Mesenteric fat pad (tissue), 1 donor: ENCODE data around the gene ZBTB6. TPM values are rescaled to one million over a fixed set of nuclear protein-coding genes. Genes with fewer than 3 reads are reported as not detected.
"Not testable (repeated sequence)": the region's sequence is repeated elsewhere in the genome, so short reads cannot be mapped to it uniquely, and the experiment has no call there.

Source experiments
- DNase-seq: peaks from one replicate; pipeline ENCODE4 v3.0.0-alpha.2; 2020; ENCODE audit warnings: low spot score
- total RNA-seq: library from RNA; stranded (reverse); fragmentation: NEBNext Ultra II Directional; extraction: Animal tissue kit (Norgen Biotek cat#: 25700); gene quantifications from one replicate; pipeline ENCODE4 v1.2.1, GENCODE V29; 2021
- donor health status: DM: yes; HTN: yes; CAD: no.

ZBTB6 gene
- total RNA-seq, 1 donor from 2014 or later: 4.8 TPM

GRCh38 chr9:122929796-122930354 is 16.8 kb upstream of the ZBTB6 start:
- DNase-seq: no peak

- no peak for DNase-seq
These were observed 10.8 kb upstream of the ZBTB6 start for GRCh38 chr9:122923947-122924346.

- DNase-seq: no peak
These were observed 9.6 kb upstream of the ZBTB6 start for GRCh38 chr9:122922713-122923112.

- no peak for DNase-seq
These were observed 5.2 kb upstream of the ZBTB6 start for GRCh38 chr9:122918310-122918709.

- no peak for DNase-seq
These were observed 506 bp downstream of the ZBTB6 start for GRCh38 chr9:122912671-122912963.

GRCh38 chr9:122906122-122906521 is 7.0 kb downstream of the ZBTB6 start:
- DNase-seq: not testable (repeated sequence)

- DNase-seq: peak; percentile 97
These were observed 8.1 kb downstream of the ZBTB6 start, which contains the start of gene RC3H2 for GRCh38 chr9:122904823-122905710. RC3H2 (minus strand) TSS chr9:122905359; CDS start chr9:122897509, 7,850 bp downstream.

GRCh38 chr9:122904466-122904822 is 8.7 kb downstream of the ZBTB6 start:
- no peak for DNase-seq

GRCh38 chr9:122900791-122901190 is 12.3 kb downstream of the ZBTB6 start:
- no peak for DNase-seq

GRCh38 chr9:122897969-122898368 is 15.2 kb downstream of the ZBTB6 start:
- DNase-seq: no peak

GRCh38 chr9:122888480-122888879 is 24.6 kb downstream of the ZBTB6 start:
- no peak for DNase-seq

GRCh38 chr9:122883125-122883524 is 30.0 kb downstream of the ZBTB6 start:
- no peak for DNase-seq

GRCh38 chr9:122879443-122879842 is 33.7 kb downstream of the ZBTB6 start:
- no peak for DNase-seq

GRCh38 chr9:122875523-122875922 is 37.6 kb downstream of the ZBTB6 start:
- no peak for DNase-seq

- DNase-seq: not testable (repeated sequence)
These were observed 45.8 kb downstream of the ZBTB6 start for GRCh38 chr9:122867276-122867675.

GRCh38 chr9:122866079-122866478 is 47.0 kb downstream of the ZBTB6 start:
- DNase-seq: no peak

GRCh38 chr9:122865300-122865699 is 47.8 kb downstream of the ZBTB6 start:
- DNase-seq: no peak

- DNase-seq: no peak
These were observed 49.7 kb downstream of the ZBTB6 start for GRCh38 chr9:122863407-122863806.

- no peak for DNase-seq
These were observed 52.6 kb downstream of the ZBTB6 start for GRCh38 chr9:122860319-122861142.
